CD4-positive, alpha-beta T cell treated with Interleukin-2 at 100 ng/mL for 4 hours (primary cell): ENCODE data around the gene BBC3.
"Not testable (repeated sequence)": the region's sequence is repeated elsewhere in the genome, so short reads cannot be mapped to it uniquely, and the experiment has no call there.

ENCODE experiments used
- DNase-seq: peaks from one replicate; pipeline ENCODE4 v3.0.0-alpha.2; 2020; ENCODE audit warnings: low spot score

Gene BBC3, protein sequence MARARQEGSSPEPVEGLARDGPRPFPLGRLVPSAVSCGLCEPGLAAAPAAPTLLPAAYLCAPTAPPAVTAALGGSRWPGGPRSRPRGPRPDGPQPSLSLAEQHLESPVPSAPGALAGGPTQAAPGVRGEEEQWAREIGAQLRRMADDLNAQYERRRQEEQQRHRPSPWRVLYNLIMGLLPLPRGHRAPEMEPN

DNA sequence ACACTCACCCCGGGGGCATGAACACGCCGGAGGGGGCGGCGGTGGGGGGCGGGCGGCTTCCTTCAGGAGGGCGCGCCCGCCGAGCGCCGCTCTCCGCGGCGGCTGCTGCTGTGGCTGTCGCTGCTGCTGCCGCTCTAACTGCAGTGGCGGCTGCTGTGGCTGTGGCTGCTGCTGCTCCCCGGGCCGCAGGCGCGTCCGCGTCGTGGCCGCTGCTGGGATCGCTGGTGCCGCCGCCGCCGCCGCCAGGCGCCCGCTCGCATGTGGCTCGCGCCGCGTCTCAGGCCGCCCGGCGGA, at the start of gene BBC3:
BBC3 (minus strand) TSS at position 279 of the 294 bp plus-strand sequence. CDS start 2,768 bp downstream, outside the sequence.
- no peak for DNase-seq

- DNase-seq, result peak; percentile 56
Measured at GRCh38 chr19:47280183-47280797, 49.3 kb upstream of the BBC3 start.

DNA sequence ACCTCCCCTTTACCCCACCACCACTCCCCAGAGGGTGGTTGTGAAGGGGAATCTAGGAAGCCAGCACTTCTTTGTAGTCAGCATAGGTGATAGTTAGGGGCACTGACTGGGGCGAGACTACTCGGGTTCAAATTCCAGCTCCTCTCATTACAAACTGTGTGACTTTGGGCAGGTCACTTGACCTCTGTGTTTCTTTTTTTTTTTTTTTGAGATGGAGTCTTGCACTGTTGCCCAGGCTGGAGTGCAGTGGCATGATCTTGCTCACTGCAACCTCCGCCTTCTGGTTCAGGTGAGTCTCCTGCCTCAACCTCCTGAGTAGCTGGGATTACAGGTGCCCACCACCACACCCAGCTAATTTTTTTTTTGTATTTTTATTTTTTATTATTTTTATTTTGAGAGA, 45.5 kb upstream of the BBC3 start:
- DNase-seq, result not testable (repeated sequence)

DNA sequence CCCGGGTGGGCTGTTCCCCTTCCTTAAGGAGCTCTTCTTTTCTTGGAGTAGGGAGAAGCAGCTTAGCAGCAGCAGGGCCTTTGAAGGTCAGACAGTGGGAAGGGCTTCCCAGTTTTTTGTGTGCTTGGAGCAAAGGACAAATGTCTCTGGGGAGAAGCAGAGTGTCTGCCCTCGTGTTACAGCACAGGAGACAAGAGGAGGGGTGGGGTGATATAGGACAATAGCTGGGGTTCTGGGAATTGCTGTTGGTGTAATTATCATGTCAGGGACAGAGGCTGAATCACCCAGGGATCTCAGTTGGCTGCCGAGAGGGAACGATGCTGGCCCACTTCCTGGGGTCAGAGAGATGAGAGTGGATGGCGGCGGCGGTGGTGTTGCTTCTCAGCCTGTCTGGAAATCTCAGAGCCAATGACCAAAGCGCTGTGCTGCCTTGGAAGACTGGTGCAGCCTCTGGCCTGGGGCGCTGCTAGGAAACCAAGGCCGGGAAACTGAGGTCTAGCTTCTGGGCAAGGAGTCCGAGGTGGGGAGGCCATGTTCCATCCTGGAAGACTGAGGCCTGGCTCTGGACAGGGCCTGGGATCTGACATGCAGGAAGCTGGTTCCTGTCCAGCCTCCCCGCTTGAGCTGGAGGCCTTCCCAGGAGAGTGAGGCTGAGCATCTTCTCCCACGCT, 44.9 kb upstream of the BBC3 start:
- no peak for DNase-seq

DNA sequence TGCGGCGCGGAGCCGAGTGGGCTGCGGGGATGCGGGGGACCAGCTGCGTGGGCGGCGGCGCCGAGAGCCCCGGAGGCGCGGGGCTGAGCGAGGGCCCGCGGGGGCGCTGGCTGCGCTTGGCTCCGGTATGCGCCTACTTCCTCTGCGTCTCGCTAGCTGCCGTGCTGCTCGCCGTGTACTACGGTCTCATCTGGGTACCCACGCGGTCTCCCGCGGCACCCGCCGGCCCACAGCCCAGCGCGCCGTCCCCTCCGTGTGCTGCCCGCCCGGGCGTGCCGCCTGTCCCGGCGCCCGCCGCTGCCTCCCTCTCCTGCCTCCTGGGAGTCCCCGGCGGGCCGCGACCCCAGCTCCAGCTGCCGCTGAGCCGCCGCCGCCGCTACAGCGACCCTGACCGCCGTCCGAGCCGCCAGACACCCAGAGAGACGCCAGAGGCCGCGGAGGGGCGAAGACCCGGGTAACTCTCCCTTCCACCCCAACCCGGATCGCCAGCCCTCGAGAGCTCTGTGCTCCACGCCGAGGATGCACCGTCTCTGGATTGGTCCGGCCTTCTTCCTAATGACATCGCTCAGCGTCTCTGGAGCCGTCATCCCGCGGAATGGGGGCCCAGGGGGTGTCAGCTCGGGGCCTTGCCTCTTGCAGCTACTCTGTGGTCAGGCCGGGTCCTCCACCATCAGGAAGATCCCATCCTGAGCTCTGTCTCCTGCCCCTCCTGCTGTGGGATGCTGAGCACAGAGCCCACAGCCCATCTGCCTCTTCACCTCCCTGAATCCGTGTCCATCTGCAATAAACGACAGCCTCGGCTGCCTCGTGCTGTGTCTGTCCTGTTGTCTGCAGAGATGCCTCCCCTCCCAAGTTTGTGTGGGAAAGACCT, 44.1 kb upstream of the BBC3 start:
- DNase-seq, result no peak

DNA sequence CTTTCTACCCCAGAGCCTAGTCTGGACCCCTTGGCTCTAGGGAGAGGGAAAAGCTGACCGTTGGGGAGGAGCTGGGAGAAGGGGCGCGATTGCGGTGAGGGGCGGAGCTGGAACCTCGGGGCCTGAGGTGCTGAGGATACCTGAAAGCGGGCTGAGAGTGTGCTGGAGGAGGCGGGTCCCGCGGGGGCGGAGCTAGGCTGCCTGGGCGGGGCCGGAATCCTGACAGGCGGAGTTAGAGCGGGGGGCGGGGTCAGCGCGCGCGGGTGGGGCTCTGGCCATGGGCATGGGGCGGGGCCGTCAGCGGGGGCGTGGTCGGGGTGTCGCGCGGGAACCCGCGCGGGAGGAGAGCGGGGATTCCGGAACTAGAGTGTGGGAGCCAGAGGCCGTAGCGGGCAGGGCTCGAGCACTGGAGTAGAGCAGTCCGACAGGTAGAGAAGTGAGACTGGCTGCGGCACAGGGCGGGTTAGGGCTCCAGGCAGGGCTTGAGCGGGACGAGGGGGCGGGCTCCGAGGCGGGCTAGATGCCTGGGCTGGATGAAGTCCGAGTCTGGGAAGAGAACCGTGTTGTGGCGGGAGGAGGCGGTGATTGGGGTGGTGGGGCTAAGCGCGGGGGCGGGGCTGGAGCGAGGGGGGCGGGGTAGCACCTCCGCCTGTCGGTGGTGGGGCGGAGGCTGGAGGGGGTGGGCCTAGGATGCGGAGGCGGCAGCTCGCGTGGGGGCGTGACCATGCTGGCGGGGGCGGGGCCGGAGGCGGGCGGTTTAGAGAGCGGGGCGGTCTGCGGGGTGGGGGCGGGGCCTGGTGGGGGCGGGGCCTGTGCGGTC, 43.3 kb upstream of the BBC3 start, which contains the start of gene INAFM1:
INAFM1 (plus strand) TSS at position 815 of the 820 bp plus-strand sequence. CDS start 35 bp downstream, outside the sequence.
- peak; percentile 98 for DNase-seq

DNA sequence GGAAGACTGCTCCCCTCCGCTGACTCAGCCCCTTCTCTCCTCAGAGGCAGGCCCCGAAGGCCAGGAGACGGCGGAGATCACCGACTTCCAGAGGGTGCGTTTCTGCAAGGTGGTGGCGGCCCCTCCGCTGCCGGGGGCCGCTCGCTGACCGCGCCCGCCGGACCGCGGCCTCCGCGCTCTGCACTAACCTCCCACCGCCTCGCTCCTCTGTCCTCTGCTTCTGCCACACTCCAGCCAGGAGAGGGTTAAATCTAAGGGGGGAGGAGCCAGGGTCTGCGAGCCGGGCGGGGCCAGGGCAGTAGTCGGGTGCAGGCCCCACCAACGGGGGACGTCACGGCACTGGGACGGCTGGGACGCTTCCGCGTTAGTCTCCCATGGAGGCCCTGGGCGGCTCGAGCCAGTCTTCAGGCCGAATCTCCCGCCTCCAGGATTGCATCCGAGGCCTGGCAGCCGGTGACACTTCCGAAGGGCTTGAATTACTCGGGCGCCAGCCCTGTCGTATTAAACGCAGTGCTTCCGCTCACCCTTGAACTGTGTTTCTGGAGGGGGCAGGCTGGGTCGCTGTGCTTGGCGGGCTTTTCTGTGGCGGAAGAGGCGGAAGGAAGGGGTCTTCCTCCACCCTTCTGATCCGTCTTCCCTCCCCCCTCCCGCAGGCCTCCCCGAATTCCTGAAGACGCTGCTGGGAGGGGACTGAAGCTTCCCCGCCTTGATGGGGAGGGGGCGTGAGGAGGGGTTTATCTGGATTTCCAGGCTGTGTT, 42.5 kb upstream of the BBC3 start:
- DNase-seq, result peak; percentile 92

DNA sequence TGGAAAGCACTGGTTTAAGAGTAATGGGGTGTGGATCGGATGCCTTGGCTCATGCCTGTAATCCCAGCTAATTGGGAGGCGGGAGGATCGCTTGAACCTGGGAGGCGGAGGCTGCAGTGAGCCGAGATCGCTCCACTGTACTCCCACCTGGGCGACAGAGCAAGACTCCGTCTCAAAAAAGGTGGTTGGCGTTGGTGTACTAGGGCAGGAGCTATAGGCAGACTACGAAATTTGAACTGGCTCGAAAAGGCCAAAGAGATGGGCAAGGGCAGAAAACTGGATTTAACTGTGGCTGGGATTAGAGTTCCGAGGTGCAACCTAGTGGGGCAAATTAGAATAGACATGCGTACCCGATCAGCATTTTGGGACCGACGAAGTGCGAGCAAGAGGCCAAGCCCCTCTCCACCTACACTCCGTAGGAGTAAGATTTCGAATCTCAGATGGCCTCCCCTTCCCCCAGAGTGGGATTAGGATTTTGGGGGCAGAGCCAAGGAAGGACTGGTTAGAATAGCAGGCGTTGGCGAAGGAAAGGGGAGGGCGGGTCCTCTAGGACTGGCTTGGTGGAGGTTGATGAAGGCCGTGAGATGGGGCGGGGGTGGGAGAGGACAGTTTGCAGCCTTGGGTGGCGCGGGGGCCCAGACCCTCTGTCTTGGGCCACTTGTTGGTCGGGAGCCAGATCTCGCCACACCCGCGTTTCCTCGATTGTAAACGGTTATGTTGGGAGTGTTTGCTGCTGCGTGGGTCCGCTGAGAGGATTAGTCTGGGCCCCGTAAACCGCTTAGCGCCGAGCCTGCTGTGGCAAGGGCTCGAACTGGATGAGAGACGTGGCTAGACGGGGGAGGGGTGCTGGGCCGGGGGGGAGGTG, 41.7 kb upstream of the BBC3 start:
- no peak for DNase-seq

- no peak for DNase-seq
Measured at GRCh38 chr19:47271949-47272348, 41.0 kb upstream of the BBC3 start.

DNA sequence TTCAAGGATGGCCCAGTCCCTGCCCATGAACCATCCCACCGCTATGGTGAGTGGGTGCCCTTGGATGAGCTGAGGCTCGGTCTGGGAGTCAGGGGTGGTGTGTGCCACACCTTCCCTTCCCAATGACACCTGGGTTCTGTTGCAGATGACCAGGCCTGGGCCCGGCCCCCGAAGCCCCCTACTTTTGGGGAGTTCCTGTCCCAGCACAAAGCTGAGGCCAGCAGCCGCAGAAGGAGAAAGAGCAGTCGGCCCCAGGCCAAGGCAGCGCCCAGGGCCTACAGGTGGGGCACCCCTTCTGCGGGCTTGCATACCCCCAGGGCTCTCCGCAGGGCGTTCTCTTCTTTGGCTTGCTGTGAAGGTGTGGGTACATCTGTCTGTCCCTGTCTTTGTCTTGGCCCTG, 39.4 kb upstream of the BBC3 start:
- DNase-seq, result no peak

DNA sequence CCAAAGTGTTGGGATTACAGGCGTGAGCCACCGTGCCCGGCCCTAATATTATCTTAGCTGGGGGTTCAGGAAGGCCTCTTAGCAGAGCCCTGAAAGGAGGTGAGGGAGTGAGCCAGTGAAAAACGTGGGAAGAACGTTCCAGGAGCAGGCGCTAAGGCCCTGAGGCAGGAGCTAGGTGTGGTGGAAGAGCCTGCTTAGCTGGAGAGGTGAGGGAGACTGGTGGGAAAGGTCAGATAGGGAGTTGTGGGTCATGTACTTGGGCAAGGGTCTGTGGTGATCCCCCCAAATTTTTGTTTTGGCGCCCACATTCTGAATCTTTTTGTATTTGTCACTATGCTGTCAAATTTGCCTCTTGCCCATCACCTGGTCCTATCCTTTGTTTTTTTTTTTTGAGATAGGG, 38.6 kb upstream of the BBC3 start:
- DNase-seq, result no peak

DNA sequence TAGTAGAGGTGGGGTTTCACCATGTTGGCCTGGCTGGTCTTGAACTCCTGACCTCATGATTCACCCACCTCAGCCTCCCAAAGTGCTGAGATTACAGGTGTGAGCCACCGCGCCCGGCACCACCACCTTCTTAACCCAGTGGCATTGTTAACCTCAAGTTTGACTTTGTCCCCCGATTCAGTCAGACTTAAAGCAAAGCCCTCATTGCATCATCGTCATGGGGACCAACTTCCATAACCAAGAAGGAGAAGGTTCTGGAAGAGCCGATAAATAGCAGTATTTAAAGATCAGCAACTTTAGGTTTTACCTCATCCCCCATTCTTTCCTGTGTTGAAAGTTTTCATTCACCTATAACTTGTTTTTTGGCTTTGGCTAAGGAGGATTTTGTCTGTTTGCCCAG, 37.0 kb upstream of the BBC3 start:
- no peak for DNase-seq

- DNase-seq, result no peak
Measured at GRCh38 chr19:47267350-47267759, 36.4 kb upstream of the BBC3 start.

GRCh38 chr19:47266401-47266941, 35.5 kb upstream of the BBC3 start:
- no peak for DNase-seq

DNA sequence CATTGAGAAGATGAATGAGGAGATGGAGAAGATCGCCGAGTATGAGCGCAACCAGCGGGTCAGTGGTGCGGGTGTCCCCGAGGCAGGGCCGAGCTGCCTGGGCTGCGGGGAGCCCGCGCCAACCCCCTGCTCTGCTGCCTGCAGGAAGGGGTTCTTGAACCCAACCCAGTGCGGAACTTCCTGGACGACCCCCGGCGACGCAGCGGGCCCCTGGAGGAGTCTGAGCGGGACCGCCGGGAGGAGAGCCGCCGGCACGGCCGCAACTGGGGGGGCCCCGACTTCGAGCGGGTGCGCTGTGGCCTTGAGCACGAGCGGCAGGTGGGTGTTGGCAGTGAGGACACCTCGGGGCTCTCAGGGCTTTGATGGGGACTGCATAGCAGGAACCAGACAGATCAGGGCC, 33.6 kb upstream of the BBC3 start:
- DNase-seq, result no peak

- DNase-seq, result not testable (repeated sequence)
Measured at GRCh38 chr19:47261946-47262793, 31.2 kb upstream of the BBC3 start.

DNA sequence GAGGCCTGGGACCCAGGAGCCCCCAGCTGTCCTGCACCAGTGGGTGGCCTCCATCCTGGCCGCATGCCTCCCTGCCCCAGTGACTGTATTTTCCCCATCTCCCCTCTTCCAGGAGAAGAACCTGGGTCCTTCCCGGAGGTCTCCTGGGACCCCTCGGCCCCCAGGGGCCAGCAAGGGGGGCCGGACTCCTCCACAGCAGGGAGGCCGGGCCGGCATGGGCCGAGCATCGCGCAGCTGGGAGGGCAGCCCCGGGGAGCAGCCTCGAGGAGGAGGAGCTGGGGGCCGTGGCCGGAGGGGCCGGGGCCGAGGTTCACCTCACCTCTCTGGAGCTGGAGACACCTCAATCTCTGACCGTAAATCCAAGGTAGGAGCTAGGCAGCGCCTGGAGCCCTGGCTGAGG, 29.5 kb upstream of the BBC3 start:
- no peak for DNase-seq

DNA sequence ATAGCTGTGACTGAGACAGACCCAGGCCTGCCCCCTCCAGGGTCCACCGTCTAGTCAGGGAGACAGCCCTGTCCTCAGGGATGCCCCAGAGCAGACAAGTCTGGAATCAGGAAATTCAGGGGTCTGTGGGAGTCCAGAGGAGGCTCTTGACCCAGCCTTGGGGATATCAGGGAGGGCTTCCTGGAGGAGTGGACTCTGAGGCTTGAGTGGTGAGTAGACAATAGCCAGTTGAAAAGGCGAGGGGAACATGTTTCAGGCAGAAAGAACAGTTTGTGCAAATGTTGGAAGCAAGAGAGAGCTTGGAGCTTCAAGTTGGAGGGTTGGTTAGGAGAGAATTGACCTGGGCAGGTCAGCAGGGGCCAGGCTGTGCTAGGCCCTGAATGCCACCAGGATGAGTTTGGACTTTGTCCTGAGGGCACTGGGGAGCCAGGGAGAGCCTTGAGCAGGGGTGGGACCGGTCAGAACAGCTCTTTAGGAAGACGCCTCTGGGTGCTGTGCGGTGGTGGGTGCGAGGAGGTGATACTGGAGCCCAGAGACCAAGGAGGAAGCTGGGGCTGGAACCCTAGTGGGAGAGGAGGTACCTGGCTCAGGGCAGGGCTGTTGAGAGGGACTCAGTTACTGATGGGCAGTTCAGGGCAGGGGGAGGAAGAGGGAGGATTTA, 28.0 kb upstream of the BBC3 start:
- DNase-seq, result no peak
